SU-DHL-6 (cell line): ENCODE measurements around the gene EDNRA.

ENCODE experiments used
- H2AFZ ChIP-seq: fragments of 200-600 bp; sonication (generic); 2 replicates; pipeline ENCODE4 v1.6.1; 2014; ENCODE audit warnings: low read depth, mild to moderate bottlenecking, moderate library complexity, mixed read lengths, antibody characterized with exemption, low read length; ENCODE audit not compliant: severe bottlenecking
- H3F3A ChIP-seq: fragments of 200-600 bp; shearing (Covaris generic); 2 replicates; pipeline ENCODE4 v1.6.0; 2016; ENCODE audit warnings: antibody characterized with exemption, mild to moderate bottlenecking; ENCODE audit not compliant: insufficient read depth
- H3K27ac ChIP-seq: fragments of 200-600 bp; sonication (generic); 2 replicates; pipeline ENCODE4 v1.5.1; 2016; ENCODE audit warnings: low read depth, mild to moderate bottlenecking, low read length, moderate library complexity, mixed read lengths
- H3K27me3 ChIP-seq: fragments of 200-600 bp; sonication (generic), shearing (Covaris generic); 2 replicates; pipeline ENCODE4 v1.6.0; 2014; ENCODE audit warnings: mild to moderate bottlenecking, low read length
- H3K36me3 ChIP-seq: fragments of 200-600 bp; sonication (generic); 2 replicates; pipeline ENCODE4 v1.6.1; 2014; ENCODE audit warnings: mild to moderate bottlenecking, low read length, mixed read lengths
- H3K4me2 ChIP-seq: fragments of 300-600, 200-600 bp; shearing (Covaris generic), sonication (generic); 2 replicates; pipeline ENCODE4 v1.6.0; 2014; ENCODE audit warnings: low read length, low read depth, mild to moderate bottlenecking; ENCODE audit not compliant: poor library complexity, severe bottlenecking
- H3K4me3 ChIP-seq: fragments of 200-600 bp; sonication (generic); 2 replicates; pipeline ENCODE4 v1.5.1; 2014; ENCODE audit warnings: antibody characterized with exemption, low read length, mild to moderate bottlenecking, mixed read lengths; ENCODE audit not compliant: insufficient read depth, poor library complexity, severe bottlenecking
- H3K79me2 ChIP-seq: fragments of 200-600 bp; sonication (generic); 2 replicates; pipeline ENCODE4 v1.6.1; 2014; ENCODE audit warnings: mild to moderate bottlenecking, low read length, moderate library complexity; ENCODE audit not compliant: insufficient read depth
- H3K9ac ChIP-seq: fragments of 200-600 bp; sonication (generic); 2 replicates; pipeline ENCODE4 v1.7.0; 2014; ENCODE audit warnings: mild to moderate bottlenecking, low read length
- H3K9me2 ChIP-seq: fragments of 200-600 bp; sonication (generic); replicated peaks from 2 replicates; pipeline ENCODE4 v1.6.1; 2014; ENCODE audit warnings: low read length; ENCODE audit not compliant: insufficient read depth
- H3K9me3 ChIP-seq: fragments of 200-600 bp; sonication (generic); 2 replicates; pipeline ENCODE4 v1.6.1; 2014; ENCODE audit warnings: low read length, mixed read lengths; ENCODE audit not compliant: insufficient read depth
- H4K20me1 ChIP-seq: fragments of 200-600 bp; sonication (generic); 2 replicates; pipeline ENCODE4 v1.6.1; 2014; ENCODE audit warnings: low read depth, mild to moderate bottlenecking, antibody characterized with exemption, low read length, moderate library complexity, mixed read lengths
- EZH2phosphoT487 ChIP-seq: fragments of 200-600 bp; sonication (generic), shearing (Covaris generic); conservative IDR thresholded peaks from 2 replicates; pipeline ENCODE4 v1.6.1; 2018; ENCODE audit warnings: mild to moderate bottlenecking, antibody characterized with exemption, low read length, moderate library complexity, mixed read lengths
- TF ChIP-seq, protein P1 (sequence below): fragments of 200-600 bp; sonication (generic); IDR thresholded peaks from one replicate; pipeline ENCODE4 v1.5.1; 2017; ENCODE audit warnings: antibody characterized with exemption, mild to moderate bottlenecking, low read length, moderate library complexity; ENCODE audit not compliant: insufficient read depth, poor library complexity, severe bottlenecking

EDNRA gene

DNA sequence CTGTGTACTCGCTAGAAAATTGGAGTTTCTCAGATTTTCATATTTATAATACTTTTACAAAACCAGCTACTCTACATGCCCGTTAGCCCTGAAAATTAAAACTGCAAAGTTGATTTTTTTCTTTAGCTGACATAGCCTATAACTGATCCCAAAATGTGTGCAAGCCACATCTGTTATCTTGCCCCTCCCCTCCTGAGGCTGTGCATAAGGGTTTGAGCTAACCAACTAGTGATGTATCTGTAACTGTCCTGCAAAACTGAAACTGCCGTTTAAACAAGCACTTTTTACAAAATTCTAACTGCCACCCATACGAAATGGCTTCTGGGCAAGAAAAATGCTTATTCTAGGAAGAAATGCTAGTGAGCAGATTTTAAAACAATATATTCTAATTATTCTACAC, 59.1 kb downstream of the EDNRA start:
- no peak overlapping the region for H3K4me2 ChIP-seq

GRCh38 chr4:147542229-147542990, 61.5 kb downstream of the EDNRA start:
- Histone ChIP-seq H3K4me3 (no peak overlapping the region), H3K9ac (no peak overlapping the region), H4K20me1 (no peaks in the 10 kb centered on the region), H3K9me3 (no peaks in the 10 kb centered on the region), H3K79me2 (no peaks in the 10 kb centered on the region), H3K36me3 (no peaks in the 10 kb centered on the region), H3F3A (no peaks in the 10 kb centered on the region), H2AFZ (no peak overlapping the region), H3K27ac (no peak overlapping the region), H3K27me3 (0 out of 2 replicates have a peak, but pooled peaks cover 2% of the 10 kb centered on the region), H3K4me2 (no peak overlapping the region), H3K9me2 (no peaks in the 10 kb centered on the region)
- no peak for TF ChIP-seq EZH2phosphoT487
- TF ChIP-seq, protein P1, sequence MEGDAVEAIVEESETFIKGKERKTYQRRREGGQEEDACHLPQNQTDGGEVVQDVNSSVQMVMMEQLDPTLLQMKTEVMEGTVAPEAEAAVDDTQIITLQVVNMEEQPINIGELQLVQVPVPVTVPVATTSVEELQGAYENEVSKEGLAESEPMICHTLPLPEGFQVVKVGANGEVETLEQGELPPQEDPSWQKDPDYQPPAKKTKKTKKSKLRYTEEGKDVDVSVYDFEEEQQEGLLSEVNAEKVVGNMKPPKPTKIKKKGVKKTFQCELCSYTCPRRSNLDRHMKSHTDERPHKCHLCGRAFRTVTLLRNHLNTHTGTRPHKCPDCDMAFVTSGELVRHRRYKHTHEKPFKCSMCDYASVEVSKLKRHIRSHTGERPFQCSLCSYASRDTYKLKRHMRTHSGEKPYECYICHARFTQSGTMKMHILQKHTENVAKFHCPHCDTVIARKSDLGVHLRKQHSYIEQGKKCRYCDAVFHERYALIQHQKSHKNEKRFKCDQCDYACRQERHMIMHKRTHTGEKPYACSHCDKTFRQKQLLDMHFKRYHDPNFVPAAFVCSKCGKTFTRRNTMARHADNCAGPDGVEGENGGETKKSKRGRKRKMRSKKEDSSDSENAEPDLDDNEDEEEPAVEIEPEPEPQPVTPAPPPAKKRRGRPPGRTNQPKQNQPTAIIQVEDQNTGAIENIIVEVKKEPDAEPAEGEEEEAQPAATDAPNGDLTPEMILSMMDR, result no peak

More for the DNA sequence above, 59.1 kb downstream of the EDNRA start:
- TF ChIP-seq EZH2phosphoT487, result no peak
- TF ChIP-seq, protein P1, result no peak
- Histone ChIP-seq H3K27me3 (0 out of 2 replicates have a peak, but pooled peaks cover 2% of the 10 kb centered on the region), H3K27ac (no peak overlapping the region), H3K79me2 (no peaks in the 10 kb centered on the region), H3F3A (no peaks in the 10 kb centered on the region), H4K20me1 (no peaks in the 10 kb centered on the region), H3K4me3 (no peak overlapping the region), H3K36me3 (no peaks in the 10 kb centered on the region), H3K9ac (no peak overlapping the region), H3K9me3 (no peaks in the 10 kb centered on the region), H3K9me2 (no peaks in the 10 kb centered on the region), H2AFZ (no peak overlapping the region)

DNA sequence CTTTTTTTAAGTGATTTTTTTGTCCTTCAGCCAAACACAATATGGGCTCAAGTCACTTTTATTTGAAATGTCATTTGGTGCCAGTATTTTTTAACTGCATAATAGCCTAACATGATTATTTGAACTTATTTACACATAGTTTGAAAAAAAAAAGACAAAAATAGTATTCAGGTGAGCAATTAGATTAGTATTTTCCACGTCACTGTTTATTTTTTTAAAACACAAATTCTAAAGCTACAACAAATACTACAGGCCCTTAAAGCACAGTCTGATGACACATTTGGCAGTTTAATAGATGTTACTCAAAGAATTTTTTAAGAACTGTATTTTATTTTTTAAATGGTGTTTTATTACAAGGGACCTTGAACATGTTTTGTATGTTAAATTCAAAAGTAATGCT, 62.1 kb downstream of the EDNRA start:
- Histone ChIP-seq H3K36me3 (no peaks in the 10 kb centered on the region), H3K79me2 (no peaks in the 10 kb centered on the region), H3K27ac (no peak overlapping the region), H3K9me3 (no peaks in the 10 kb centered on the region), H3K9ac (no peak overlapping the region), H2AFZ (no peak overlapping the region), H3K9me2 (no peaks in the 10 kb centered on the region), H3K27me3 (0 out of 2 replicates have a peak, but pooled peaks cover 2% of the 10 kb centered on the region), H3F3A (no peaks in the 10 kb centered on the region), H3K4me3 (no peak overlapping the region), H3K4me2 (no peak overlapping the region), H4K20me1 (no peaks in the 10 kb centered on the region)
- TF ChIP-seq EZH2phosphoT487, result no peak
- TF ChIP-seq, protein P1, result no peak
